GM21423 (cell line): ENCODE results near the gene HELZ2.
A peak's percentile ranks its signal among the peaks of the same experiment; 100 is the strongest.

Experiments
- ATAC-seq: cut with Tn5 transposase; IDR thresholded peaks from one replicate; pipeline ENCODE4 v1.9.1; 2021; ENCODE audit warnings: mild to moderate bottlenecking, moderate library complexity; ENCODE audit not compliant: unreplicated experiment

HELZ2 gene

DNA sequence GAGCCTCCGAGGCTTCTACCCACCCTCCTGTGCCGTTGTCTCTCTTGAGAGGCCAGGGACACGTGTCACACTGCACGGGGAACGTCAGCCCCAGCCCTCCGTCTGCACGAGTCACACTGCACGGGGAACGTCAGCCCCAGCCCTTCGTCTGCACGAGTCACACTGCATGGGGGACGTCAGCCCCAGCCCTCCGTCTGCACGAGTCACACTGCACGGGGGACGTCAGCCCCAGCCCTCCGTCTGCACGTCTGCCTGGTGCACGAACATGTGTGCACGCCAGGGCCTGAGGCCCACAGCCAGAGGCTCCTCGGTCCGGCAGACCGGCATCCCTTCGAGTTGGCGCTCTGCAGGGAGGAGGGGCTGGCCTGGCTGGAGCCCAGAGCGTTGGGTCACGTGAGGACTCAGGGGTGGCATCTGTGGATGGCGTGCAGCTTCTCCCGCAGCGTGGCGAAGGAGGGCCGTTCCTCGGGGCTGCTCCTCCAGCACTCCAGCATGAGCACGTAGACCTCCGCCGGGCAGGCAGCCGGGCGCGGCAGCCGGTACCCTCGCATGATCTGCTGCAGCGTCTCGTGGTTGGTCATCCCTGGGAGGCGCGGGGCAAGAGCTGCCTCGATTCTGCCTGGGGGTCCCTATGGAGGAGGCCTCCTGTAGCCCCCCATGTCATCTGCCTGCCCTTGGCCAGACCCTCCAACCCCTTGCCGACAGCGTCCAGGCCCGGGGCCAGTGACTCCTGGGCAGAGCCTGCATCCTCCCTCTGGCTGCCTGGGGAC lies 33.4 kb downstream of the HELZ2 start:
- no peak for ATAC-seq

DNA sequence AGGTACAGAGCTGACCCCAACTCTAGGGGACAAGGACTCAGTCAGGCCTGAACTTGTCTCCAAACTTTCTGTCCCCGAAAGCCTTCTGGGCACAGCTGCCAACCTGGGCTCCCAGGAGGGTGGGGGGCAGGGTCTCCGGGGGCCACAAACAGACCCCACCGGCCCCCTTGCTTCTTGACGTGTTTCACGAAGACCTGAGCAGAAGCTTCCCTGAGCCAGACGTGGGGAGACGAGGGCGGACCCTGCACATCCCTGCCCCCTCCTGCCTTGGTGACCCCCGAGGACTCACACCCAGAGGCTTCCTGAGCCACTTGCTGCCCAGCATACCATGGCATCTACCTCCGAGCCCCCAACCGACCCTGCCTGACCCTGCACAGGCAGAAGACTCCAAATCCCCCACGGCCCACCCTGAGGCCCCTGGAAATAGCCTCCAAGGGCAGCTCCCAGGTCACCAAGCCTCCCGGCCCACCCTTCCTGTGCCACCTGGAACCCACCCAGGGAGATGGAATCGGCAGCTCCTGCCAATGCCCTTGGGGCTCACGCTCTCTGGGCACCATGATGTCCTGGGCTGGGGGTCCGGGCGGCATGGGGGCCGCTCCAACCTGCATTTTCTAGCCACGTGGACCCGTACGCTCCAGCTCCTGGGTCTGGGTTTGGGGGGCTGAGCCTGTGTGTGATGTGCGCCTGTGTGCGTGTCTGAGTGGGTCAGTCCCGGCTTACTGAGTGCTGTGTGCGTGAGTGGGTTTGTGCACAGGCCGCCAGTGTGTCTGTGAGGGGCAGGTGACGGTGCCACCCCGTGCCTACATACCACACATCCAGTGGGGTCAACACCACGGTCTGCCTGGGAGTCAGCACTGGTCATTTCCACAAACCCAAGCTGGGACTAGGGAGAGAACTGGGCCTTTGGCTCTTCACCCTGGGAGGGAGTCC lies 34.3 kb downstream of the HELZ2 start:
- no peak for ATAC-seq

DNA sequence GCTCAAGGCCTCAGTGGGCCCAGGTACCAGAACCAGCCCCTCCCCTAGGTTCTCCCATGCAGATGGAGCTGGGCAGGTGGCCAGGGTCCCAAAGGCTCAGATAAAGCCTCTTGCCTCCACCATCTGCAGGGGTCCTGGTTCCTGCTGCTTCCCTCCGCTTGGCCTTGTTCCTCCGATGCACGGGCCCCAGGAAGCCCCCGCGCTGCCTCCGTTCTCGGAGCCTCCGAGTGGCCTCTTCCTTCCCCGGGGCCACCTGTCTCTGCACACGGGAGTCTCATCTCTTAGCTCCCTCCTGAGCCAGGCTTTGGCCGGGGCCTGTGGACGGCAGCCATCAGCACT lies 35.0 kb downstream of the HELZ2 start:
- no peak for ATAC-seq

DNA sequence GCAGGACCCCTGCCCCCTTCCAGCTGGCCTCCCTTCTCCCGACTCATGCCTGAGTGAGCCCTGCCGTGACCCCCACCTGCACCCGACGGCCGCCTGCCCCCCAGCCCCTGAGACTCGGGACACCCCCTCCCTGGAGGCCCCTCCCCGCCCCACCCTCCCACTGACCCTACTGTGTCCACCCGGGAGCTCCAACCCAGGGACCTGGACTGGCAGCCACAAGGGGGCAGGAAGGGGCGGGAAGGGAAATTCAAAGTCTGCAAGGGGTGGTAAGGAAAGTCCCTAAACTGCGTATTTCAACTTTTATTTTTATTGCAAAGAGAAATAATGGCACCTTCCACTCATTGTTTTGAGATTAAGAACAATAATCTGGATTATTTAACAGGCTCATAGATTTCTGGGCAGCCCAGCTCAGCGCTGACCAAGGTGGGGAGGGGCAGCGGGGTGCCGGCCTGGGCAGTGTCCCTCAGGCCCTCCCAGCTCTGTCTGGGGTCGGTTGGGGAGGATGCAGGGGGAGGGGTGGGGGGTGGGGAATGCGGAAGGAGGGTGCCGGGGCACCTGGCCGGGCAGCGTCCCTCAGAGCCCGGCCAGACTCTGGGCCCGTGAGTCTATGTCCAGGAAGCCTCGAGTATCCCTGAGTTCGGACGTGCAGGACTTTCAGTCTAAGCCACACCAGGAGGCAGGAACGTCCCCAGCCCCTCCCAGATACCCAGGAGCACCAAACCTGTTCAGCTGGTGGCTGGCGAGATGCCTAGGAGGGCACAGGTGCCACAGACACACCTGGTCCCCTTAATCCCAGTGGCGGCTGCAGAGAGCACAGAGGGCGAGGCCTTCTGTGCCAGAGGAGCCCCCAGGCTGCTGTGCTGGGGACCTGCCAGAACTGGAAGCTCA lies 35.6 kb downstream of the HELZ2 start:
- ATAC-seq, result no peak

DNA sequence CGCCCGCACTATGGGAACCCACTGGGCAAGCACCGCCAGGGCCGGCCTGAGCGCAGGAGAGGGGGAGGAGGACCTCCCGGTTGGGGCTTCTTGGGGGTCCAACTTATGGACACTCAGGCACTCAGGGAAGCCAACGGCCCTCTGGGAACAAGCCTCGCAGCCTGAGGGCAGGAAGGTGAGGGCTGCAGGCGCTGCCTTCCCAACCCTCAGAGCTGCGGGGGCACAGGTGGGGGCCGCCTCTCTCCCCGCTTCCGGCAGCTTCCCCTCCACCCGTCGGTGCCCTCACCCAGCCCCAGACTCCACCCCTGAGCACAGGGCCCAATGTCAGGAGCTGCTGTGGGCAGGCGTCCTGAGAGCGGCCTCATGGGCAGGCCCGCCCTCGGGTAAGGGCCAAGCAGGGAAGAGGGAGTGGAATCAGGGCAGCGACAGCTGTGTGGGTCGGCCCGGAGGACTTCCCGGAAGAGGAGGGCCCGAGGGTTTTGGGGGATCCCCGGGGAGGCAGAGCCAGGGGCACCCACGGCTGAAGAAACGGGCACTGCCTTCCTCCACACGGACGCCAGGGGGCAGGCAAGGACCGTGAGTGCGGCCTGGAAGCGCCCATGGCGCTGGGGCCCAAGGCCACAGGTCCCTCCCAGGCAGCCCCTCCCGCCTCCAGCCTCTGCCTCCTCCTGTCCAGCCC lies 36.4 kb downstream of the HELZ2 start:
- peak; percentile 76 for ATAC-seq

DNA sequence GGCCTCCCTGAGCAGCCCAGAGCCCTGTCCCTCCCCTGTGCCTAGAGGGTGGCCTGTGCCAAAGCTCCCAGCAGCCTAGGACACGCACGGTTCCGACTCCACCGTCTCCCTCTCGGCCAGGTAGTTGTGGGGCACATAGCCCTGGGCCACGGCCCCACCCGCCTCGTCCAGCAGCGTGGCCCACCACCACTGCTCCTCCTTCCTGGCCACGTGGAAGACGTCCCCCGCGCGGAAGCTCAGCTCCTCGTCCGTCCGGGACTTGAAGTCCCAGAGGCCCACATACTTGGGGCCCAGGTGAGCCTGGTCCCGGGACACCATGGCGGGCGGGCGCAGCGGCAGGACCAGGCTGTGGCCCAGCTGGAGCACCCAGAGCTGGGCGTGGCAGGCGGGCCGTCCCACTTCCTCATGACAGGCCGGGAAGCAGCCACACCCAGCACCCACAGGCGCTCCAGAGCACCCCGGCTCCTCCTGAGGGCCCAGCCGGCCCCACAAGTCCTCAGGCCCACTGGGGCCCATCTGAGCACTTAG lies 37.0 kb downstream of the HELZ2 start, which contains the start of gene PTK6:
Gene PTK6 (minus strand): TSS at position 380 of the 528 bp plus-strand sequence. CDS start 62 bp downstream, at position 318.
- peak; percentile 8 for ATAC-seq

DNA sequence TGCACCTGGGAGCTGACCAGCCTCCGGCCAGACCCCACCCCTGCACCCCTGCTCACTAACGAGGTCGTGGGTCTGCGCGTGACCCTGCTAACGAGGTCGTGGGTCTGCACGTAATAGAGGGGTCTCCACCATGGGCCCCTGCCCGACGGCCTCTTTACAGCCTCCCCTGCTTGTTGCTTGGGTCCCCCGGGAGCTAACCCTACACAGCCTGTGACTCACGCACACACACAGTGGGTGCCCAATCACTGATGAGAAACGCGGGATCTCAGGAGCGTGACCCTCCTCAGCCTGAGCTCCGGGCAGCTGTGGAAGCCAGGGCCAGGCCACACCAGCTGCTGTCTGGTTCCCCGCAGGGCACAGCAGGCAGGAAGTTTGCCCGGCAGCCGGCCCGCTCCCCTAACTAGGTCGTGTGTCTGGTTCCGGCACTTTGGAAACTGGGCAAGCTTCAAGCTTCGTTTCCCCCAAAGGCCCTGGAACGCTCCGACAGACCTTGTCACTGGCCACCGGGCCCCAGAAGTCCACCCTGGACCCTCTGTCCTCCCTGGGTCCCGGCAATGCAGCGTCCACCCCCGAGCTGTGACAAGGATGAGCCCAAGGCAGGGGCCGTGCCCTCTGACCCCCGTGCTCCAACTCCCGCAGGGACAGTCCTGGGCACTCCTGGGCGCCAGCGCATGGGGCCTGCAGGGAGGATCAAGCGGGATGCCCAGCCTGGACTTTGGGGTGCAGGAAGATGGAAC lies 37.6 kb downstream of the HELZ2 start:
- ATAC-seq, result no peak

DNA sequence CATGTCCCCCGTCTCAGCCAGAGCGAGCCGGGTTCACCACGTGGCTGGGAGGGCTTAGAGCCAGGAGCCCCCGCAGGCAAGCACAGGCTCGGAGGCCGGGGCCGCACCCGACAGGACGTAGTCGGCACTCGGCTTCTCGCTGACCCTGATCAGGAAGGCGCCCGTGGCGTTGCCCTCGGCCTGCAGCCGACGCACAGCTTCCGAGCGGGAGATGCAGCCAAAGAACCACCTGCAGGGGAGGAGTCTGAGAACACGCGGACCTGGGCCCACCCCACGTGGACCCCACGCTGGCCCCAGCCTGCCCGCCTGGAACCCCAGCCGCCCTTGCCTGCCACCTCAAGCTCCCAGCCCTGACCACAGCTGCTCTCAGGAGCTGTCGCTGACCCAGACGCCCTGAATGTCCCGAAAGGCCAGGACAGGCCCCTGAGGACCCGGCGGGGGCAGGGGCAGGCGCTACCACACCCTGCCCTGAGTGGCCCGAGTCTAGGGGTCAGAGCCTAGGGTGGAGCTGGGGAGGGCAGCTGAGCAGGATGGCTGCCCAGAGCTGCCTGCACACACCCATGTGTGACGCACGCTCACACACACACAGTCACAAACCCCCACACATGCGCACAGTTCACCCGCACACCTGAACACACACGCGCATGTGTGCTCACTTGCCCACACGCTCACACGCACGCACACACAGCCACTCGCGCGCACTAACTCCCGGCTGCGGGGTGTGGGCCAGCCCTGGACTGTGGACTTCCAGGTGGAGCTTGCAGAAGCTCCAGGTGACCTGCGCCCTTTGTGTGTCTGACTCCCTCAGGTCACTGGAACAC lies 39.0 kb downstream of the HELZ2 start:
- ATAC-seq, result no peak

DNA sequence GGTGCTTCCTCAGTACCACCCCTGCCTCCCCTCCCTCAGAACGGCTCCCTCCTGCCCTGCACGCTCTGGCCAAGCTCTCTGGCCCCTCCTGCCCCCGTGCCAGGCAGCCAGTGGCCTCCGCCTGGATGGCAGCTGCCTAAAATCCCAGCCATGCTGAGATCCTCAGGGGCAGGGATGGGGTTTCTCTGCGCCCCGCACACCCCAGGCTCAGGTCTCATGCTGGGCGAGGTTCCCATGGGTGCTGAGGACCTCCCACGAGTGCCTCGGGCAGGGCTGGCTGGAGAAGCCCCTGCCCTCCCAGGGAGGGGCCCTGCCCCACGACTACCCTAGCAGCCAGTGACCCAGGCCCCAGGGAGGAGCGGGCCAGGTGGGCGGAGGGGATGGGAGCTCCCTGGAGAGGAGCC lies 39.6 kb downstream of the HELZ2 start:
- no peak for ATAC-seq

DNA sequence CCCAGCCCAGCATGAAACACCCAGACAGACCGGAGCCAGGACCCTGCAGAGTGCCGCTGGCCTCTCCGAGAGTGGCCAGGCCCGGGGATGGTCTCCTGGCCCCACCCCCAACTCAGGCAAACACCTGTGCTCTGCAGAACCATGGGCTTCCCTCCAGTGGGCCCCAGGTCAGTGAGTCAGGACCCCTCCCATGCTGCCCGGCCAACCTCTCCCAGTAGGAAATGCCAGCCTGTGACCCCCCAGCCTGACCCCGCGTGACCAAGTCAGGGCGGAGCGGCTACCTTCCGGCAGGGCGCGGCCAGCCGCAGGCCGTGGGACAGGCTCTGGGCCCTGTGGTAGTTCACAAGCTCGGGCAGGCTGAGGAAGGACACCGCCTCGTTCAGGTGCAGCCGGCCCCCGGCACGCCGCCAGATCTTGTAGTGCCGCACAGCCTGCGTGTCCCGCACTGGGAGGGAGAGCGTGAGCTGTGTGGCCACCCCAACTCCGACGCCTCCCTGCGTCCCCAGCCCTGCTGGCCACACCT lies 40.1 kb downstream of the HELZ2 start:
- ATAC-seq, result no peak

DNA sequence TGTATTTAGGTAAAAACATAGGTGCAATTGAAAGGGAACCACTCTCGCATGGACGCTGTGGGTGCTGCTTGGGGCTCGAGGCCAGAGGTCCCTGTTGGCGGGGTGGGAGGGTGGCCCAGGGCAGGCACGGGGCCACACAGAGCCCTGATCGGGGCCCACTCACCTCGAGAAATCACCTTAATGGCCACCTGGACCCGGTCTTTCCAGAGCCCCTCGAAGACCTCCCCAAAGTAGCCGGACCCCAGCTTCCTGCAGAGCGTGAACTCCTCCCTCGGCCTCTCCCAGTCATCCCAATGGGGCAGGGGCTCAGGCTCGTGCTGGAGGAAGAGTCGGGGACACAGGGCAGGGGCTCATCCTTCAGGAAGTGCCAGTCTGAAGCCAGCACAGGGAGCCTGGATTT lies 40.7 kb downstream of the HELZ2 start:
- ATAC-seq, result no peak

DNA sequence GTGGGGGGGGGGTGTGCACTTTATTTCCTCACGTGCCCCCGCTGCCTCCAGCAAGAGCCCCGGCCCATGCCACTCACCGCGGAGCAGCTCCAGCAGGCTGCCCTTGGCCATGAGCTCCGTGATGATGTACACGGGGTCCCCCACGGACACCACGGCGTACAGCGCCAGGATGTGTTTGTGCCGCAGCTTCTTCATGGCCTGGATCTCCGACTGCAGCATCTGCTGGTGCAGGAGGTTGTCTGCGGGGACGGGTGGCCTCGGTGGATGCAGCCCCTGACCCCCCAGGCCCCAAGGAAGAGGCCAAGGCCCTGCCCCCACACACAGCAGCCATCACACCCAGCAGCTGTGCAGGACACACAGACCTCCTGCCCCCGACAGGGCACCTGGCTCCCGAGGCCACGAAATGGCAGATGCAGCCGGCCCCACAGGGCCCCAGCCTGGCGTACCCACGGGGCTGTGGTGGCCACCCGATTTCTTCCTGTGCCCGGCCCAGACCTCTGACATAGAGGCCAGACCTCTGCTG lies 41.5 kb downstream of the HELZ2 start:
- ATAC-seq, result no peak

DNA sequence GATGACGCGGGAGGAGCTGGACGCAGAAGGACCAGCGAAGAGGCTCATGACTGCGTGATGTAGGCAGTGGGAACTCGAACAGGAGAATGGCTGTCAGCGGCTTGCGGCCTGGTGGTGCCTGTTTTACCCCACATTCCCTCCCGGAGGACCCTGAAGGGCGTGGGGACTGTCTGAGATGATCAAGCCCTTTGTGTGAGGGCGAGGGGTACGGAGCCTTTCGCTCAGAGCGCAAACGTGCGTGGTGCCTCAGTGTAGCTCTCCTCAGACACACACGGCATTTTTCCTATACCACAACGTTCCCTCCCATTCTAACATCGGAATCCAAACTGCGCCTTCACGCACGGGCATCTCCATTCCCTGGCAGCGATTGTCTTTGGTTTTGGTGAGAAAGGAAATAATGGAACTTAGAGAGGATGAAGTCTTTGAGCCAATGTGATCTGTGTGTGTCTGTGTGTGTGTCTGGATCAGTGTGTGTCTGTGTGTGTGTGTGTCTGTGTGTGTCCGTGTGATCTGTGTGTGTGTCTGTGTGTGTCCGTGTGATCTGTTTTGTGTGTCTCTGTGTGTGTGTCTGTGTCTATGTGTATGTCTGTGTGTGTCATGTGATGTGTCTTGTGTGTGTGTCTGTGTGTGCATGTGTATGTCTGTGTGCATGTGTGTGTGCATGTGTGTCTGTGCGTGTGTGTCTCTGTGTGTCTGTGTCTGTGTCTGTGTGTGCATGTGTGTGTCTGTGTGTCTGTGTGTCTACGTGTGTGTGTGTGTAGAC lies 42.2 kb downstream of the HELZ2 start:
- ATAC-seq, result no peak

DNA sequence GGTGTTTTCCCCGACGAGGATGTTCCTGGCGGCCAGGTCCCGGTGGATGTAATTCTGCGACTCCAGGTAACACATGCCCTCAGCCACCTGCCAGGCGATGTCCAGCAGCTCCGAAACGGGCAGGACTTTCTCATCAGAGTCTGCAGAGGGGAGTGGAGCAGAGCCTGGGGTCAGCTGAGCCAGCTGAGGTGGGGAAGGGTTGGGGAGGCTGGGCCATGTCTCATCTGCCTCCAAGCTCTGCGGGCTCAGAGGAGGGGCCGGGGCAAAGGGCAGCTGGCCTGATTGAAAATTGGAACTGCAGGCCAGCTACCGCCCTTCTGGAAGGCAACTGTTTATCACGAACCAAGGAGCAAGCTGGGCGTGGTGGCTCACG lies 43.3 kb downstream of the HELZ2 start:
- ATAC-seq, result no peak

DNA sequence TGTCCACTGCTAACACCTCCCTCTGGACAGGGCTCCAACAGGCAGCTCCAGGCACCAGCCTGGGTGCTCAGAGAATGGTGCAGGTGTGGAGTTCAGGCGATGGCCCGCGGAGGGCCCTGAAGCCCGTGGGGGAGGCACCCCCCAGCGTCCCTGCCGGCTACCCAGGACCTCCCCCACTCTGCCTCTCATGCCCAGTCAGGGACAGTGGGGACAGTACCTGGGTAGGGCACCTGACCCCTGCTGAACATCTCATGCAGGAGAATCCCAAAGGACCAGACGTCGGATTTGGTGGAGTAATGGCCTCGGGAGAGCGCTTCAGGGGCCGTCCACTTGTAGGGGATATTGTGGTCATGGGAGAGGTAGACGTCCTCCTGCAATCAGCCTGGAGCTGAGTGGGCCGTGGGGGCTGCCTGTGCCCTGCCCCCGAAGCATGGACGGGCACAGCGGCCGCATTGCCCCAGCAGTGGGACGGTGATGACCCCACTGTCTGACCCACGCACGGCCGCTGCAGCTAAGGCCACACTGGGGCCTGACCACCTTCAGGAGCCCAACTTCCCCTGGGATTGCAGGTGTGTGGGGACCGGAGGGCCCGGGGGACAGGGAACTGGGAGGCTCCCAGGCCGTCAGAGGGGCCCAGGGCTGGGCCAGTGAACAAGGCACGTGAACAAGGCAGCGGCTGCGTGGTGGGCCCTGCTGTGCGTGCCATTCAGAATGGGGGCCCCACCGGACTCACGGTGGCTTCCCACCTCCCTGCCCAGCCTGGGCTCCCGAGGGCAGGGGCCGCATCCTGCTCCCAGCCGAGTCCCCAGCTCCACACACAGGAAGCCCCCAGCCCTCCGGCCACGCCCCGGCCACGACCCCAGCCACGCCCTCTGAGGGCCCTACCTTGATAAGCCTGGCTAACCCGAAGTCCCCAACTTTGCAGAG lies 43.9 kb downstream of the HELZ2 start:
- ATAC-seq, result no peak

DNA sequence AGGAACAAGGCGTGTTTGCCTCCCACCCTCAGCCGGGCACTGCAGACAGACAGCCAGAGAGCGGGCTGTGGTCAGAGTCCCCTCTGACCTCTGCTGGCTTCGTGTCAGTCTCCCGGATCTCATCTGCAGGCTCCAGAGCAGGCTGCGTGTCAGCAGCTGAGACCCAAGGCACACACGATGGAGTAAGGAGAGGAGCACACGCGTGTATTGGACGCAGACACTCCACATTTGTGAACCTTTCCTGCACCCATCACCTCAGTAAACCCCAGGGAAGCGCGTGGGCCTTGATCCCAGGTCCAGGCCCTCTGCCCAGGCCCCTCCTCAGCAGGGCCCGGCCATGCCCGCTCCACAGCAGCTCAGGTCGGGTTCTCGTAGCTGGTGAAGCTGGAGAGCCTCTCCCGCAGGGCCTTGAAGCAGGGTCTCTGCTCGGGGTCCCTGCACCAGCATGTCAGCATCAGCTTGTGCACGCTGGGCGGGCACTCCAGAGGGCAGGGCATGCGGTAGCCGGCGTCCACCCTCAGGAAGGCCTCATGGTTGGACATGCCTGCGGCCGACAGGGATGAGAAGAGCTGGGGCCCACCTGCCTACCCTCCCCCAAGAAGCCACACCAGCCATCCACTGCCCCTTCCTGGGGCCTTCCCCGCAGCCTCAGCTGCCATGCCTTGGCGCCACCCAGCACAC lies 44.7 kb downstream of the HELZ2 start:
- no peak for ATAC-seq
